Measurements from ENCODE around the gene SYT2.

SYT2 gene

GRCh38 chr1:202697038-202697437 lies 13.2 kb downstream of the SYT2 start:
- no peak overlapping the region for H4K8ac ChIP-seq (ENCODE audit: low read depth, low read length)
- H3K23ac ChIP-seq (ENCODE audit: low read depth, low read length, poor library complexity): peak overlapping the region; percentile 11
- no peaks in the 10 kb centered on the region for H3K4me1 ChIP-seq (ENCODE audit: control insufficient read depth in 2 of 2, insufficient read depth in 1 of 2, low read depth in 1 of 2, low read length in 2 of 2)
- no peaks in the 10 kb centered on the region for H3K36me3 ChIP-seq (replicated peaks in 1 of 2; ENCODE audit: control insufficient read depth in 2 of 2, insufficient read depth in 2 of 2, low read length in 2 of 2)
- WGBS, 2 donors (ENCODE audit: extremely low coverage in 2 of 2, insufficient read length in 2 of 2, insufficient replicate concordance in 1 of 2): no CpG with 5 or more reads among the region's 6 CpGs
- peaks cover 0 to 49% (median 0%) of the 10 kb centered on the region in 3 experiments for H3K27me3 ChIP-seq (ENCODE audit: control insufficient read depth in 3 of 3, insufficient read depth in 3 of 3, low read depth in 1 of 3, low read length in 3 of 3)
- H2BK12ac ChIP-seq (ENCODE audit: low read length): no peak overlapping the region
- no peak overlapping the region for H3K27ac ChIP-seq (replicated peaks; ENCODE audit: low read length)
- peaks cover 1% of the 10 kb centered on the region for H3K79me1 ChIP-seq (ENCODE audit: low read depth, low read length)
- H4K91ac ChIP-seq (ENCODE audit: low read depth, low read length, poor library complexity): no peak overlapping the region
- no peak overlapping the region for H3K14ac ChIP-seq (ENCODE audit: low read length)
- no peak overlapping the region for H2BK5ac ChIP-seq (ENCODE audit: low read length)
- no peak for DNase-seq (ENCODE audit: low spot score)
- no peaks in the 10 kb centered on the region for H3K9me3 ChIP-seq (replicated peaks in 1 of 2; ENCODE audit: control insufficient read depth in 2 of 2, insufficient read depth in 1 of 2, low read depth in 1 of 2, low read length in 2 of 2)
- H2BK120ac ChIP-seq (ENCODE audit: low read depth, low read length): no peak overlapping the region
- no peak overlapping the region for H3K4me3 ChIP-seq (ENCODE audit: low read length in 2 of 2)
- H3K4me2 ChIP-seq (ENCODE audit: insufficient read depth, low read length, poor library complexity, severe bottlenecking): no peak overlapping the region
- no peak overlapping the region for H2AK5ac ChIP-seq (ENCODE audit: low read depth, low read length)
- no peak overlapping the region for H2BK15ac ChIP-seq (ENCODE audit: low read length)
- H3K18ac ChIP-seq (ENCODE audit: low read length): no peak overlapping the region
- H3K4ac ChIP-seq (ENCODE audit: low read length): no peak overlapping the region
- no peak overlapping the region for H2AFZ ChIP-seq (ENCODE audit: low read length)
- no peak overlapping the region for H3K9ac ChIP-seq (ENCODE audit: low read depth, low read length, poor library complexity)

GRCh38 chr1:202694314-202694713 lies 15.9 kb downstream of the SYT2 start:
- no peak overlapping the region for H4K91ac ChIP-seq (ENCODE audit: low read depth, low read length, poor library complexity)
- DNase-seq (ENCODE audit: low spot score): no peak
- WGBS, 2 donors (ENCODE audit: extremely low coverage in 2 of 2, insufficient read length in 2 of 2, insufficient replicate concordance in 1 of 2): no CpG with 5 or more reads among the region's 5 CpGs
- H3K36me3 ChIP-seq (replicated peaks in 1 of 2; ENCODE audit: control insufficient read depth in 2 of 2, insufficient read depth in 2 of 2, low read length in 2 of 2): no peaks in the 10 kb centered on the region
- H2BK15ac ChIP-seq (ENCODE audit: low read length): no peak overlapping the region
- no peak overlapping the region for H2AK5ac ChIP-seq (ENCODE audit: low read depth, low read length)
- H3K4me1 ChIP-seq (ENCODE audit: control insufficient read depth in 2 of 2, insufficient read depth in 1 of 2, low read depth in 1 of 2, low read length in 2 of 2): no peaks in the 10 kb centered on the region
- H3K9me3 ChIP-seq (replicated peaks in 1 of 2; ENCODE audit: control insufficient read depth in 2 of 2, insufficient read depth in 1 of 2, low read depth in 1 of 2, low read length in 2 of 2): no peaks in the 10 kb centered on the region
- no peaks in the 10 kb centered on the region for H3K79me1 ChIP-seq (ENCODE audit: low read depth, low read length)
- H3K4ac ChIP-seq (ENCODE audit: low read length): no peak overlapping the region
- no peak overlapping the region for H3K23ac ChIP-seq (ENCODE audit: low read depth, low read length, poor library complexity)
- H3K4me2 ChIP-seq (ENCODE audit: insufficient read depth, low read length, poor library complexity, severe bottlenecking): no peak overlapping the region
- H3K27me3 ChIP-seq (ENCODE audit: control insufficient read depth in 3 of 3, insufficient read depth in 3 of 3, low read depth in 1 of 3, low read length in 3 of 3): peaks cover 0 to 29% (median 0%) of the 10 kb centered on the region in 3 experiments
- H3K14ac ChIP-seq (ENCODE audit: low read length): no peak overlapping the region
- no peak overlapping the region for H2AFZ ChIP-seq (ENCODE audit: low read length)
- no peak overlapping the region for H4K8ac ChIP-seq (ENCODE audit: low read depth, low read length)
- H3K9ac ChIP-seq (ENCODE audit: low read depth, low read length, poor library complexity): no peak overlapping the region
- no peak overlapping the region for H3K27ac ChIP-seq (replicated peaks; ENCODE audit: low read length)
- H2BK120ac ChIP-seq (ENCODE audit: low read depth, low read length): no peak overlapping the region
- H2BK12ac ChIP-seq (ENCODE audit: low read length): no peak overlapping the region
- H2BK5ac ChIP-seq (ENCODE audit: low read length): no peak overlapping the region
- H3K4me3 ChIP-seq (ENCODE audit: low read length in 2 of 2): peak overlapping the region in 1 of 2 donors; percentile 37
- no peak overlapping the region for H3K18ac ChIP-seq (ENCODE audit: low read length)

- Histone ChIP-seq H3K4me3 (ENCODE audit: low read length in 2 of 2) (no peak overlapping the region), H3K9ac (ENCODE audit: low read depth, low read length, poor library complexity) (no peak overlapping the region), H3K14ac (ENCODE audit: low read length) (no peak overlapping the region), H2BK120ac (ENCODE audit: low read depth, low read length) (no peak overlapping the region), H3K27me3 (ENCODE audit: control insufficient read depth in 3 of 3, insufficient read depth in 3 of 3, low read depth in 1 of 3, low read length in 3 of 3) (peaks cover 0 to 29% (median 0%) of the 10 kb centered on the region in 3 experiments), H2BK15ac (ENCODE audit: low read length) (no peak overlapping the region), H3K36me3 (replicated peaks in 1 of 2; ENCODE audit: control insufficient read depth in 2 of 2, insufficient read depth in 2 of 2, low read length in 2 of 2) (no peaks in the 10 kb centered on the region), H3K4me1 (ENCODE audit: control insufficient read depth in 2 of 2, insufficient read depth in 1 of 2, low read depth in 1 of 2, low read length in 2 of 2) (peaks cover 0 to 3% of the 10 kb centered on the region in 2 donors), H3K4ac (ENCODE audit: low read length) (no peak overlapping the region), H2BK5ac (ENCODE audit: low read length) (no peak overlapping the region), H2AFZ (ENCODE audit: low read length) (no peak overlapping the region), H2AK5ac (ENCODE audit: low read depth, low read length) (no peak overlapping the region), H4K8ac (ENCODE audit: low read depth, low read length) (no peak overlapping the region), H3K79me1 (ENCODE audit: low read depth, low read length) (no peaks in the 10 kb centered on the region), H3K18ac (ENCODE audit: low read length) (no peak overlapping the region), H3K4me2 (ENCODE audit: insufficient read depth, low read length, poor library complexity, severe bottlenecking) (no peak overlapping the region), H3K9me3 (replicated peaks in 1 of 2; ENCODE audit: control insufficient read depth in 2 of 2, insufficient read depth in 1 of 2, low read depth in 1 of 2, low read length in 2 of 2) (no peaks in the 10 kb centered on the region), H3K27ac (replicated peaks; ENCODE audit: low read length) (no peak overlapping the region), H2BK12ac (ENCODE audit: low read length) (no peak overlapping the region), H4K91ac (ENCODE audit: low read depth, low read length, poor library complexity) (no peak overlapping the region), H3K23ac (ENCODE audit: low read depth, low read length, poor library complexity) (no peak overlapping the region)
- DNase-seq (ENCODE audit: low spot score): peak; percentile 83
- no CpG with 5 or more reads among the region's 3 CpGs for WGBS, 2 donors (ENCODE audit: extremely low coverage in 2 of 2, insufficient read length in 2 of 2, insufficient replicate concordance in 1 of 2)
Observed at GRCh38 chr1:202692959-202693555, 17.2 kb downstream of the SYT2 start.

- no peak overlapping the region for H2AFZ ChIP-seq (ENCODE audit: low read length)
- peaks cover 0 to 7% of the 10 kb centered on the region in 2 donors for H3K4me1 ChIP-seq (ENCODE audit: control insufficient read depth in 2 of 2, insufficient read depth in 1 of 2, low read depth in 1 of 2, low read length in 2 of 2)
- no peak overlapping the region for H3K14ac ChIP-seq (ENCODE audit: low read length)
- no peaks in the 10 kb centered on the region for H3K79me1 ChIP-seq (ENCODE audit: low read depth, low read length)
- no peak overlapping the region for H3K18ac ChIP-seq (ENCODE audit: low read length)
- H2BK15ac ChIP-seq (ENCODE audit: low read length): no peak overlapping the region
- peaks cover 0 to 24% (median 0%) of the 10 kb centered on the region in 3 experiments for H3K27me3 ChIP-seq (ENCODE audit: control insufficient read depth in 3 of 3, insufficient read depth in 3 of 3, low read depth in 1 of 3, low read length in 3 of 3)
- no peak overlapping the region for H3K4me2 ChIP-seq (ENCODE audit: insufficient read depth, low read length, poor library complexity, severe bottlenecking)
- H2BK5ac ChIP-seq (ENCODE audit: low read length): no peak overlapping the region
- no peaks in the 10 kb centered on the region for H3K9me3 ChIP-seq (replicated peaks in 1 of 2; ENCODE audit: control insufficient read depth in 2 of 2, insufficient read depth in 1 of 2, low read depth in 1 of 2, low read length in 2 of 2)
- no peak overlapping the region for H2AK5ac ChIP-seq (ENCODE audit: low read depth, low read length)
- H3K27ac ChIP-seq (replicated peaks; ENCODE audit: low read length): no peak overlapping the region
- no peak overlapping the region for H3K9ac ChIP-seq (ENCODE audit: low read depth, low read length, poor library complexity)
- H2BK120ac ChIP-seq (ENCODE audit: low read depth, low read length): no peak overlapping the region
- H4K91ac ChIP-seq (ENCODE audit: low read depth, low read length, poor library complexity): no peak overlapping the region
- DNase-seq (ENCODE audit: low spot score): no peak
- no peak overlapping the region for H4K8ac ChIP-seq (ENCODE audit: low read depth, low read length)
- H3K23ac ChIP-seq (ENCODE audit: low read depth, low read length, poor library complexity): peak overlapping the region; percentile 10
- no peak overlapping the region for H3K4me3 ChIP-seq (ENCODE audit: low read length in 2 of 2)
- H2BK12ac ChIP-seq (ENCODE audit: low read length): no peak overlapping the region
- H3K36me3 ChIP-seq (replicated peaks in 1 of 2; ENCODE audit: control insufficient read depth in 2 of 2, insufficient read depth in 2 of 2, low read length in 2 of 2): no peaks in the 10 kb centered on the region
- WGBS, 2 donors (ENCODE audit: extremely low coverage in 2 of 2, insufficient read length in 2 of 2, insufficient replicate concordance in 1 of 2): no CpG with 5 or more reads among the region's 2 CpGs
- no peak overlapping the region for H3K4ac ChIP-seq (ENCODE audit: low read length)
Observed at GRCh38 chr1:202691816-202692215, 18.4 kb downstream of the SYT2 start.
